ENCODE data around the gene TRIM65.

DNA sequence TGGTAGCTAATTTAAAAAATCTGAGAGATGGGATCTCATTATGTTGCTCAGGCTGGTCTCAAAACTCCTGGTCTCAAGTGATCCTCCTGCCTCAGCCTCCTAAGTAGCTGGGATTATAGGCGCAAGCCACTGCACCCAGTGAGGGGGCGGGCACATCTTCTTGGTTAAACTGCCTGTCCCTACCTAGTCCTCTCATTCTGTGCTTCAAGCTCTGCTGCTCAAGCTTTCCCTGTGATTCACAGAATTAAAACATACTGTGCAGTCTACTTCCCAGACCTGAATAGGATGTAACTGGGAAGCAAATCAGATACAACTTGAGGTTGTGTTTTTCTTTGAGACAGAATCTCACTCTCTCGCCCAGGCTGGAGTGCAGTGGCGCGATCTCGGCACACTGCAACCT is 5.7 kb upstream of the TRIM65 start:
- TF ChIP-seq CTCF (IDR thresholded peaks at IDR 0.05), result no peak
- TF ChIP-seq POLR2A (IDR thresholded peaks at IDR 0.05), result no peak
